Hepatocyte (in vitro differentiated cells): ENCODE data around the gene HOXC11. TPM values are rescaled to one million over a fixed set of nuclear protein-coding genes. Genes with fewer than 3 reads are reported as not detected.

ENCODE experiments used
- DNase-seq: peaks from one replicate; pipeline ENCODE4 v3.0.0-alpha.2; 2016; ENCODE audit warnings: low spot score
- H2AFZ ChIP-seq: fragments of 200-600 bp; sonication (generic); 2 replicates; pipeline ENCODE4 v1.6.0; 2016; ENCODE audit warnings: antibody characterized with exemption, mild to moderate bottlenecking
- H3K27ac ChIP-seq: fragments of 200-600 bp; sonication (generic); 2 replicates; pipeline ENCODE4 v1.5.1; 2016; ENCODE audit warnings: mild to moderate bottlenecking
- H3K27me3 ChIP-seq: fragments of 200-600 bp; sonication (generic); 2 replicates; pipeline ENCODE4 v1.6.1; 2016
- H3K36me3 ChIP-seq: fragments of 200-600 bp; sonication (generic); replicated peaks from 2 replicates; pipeline ENCODE4 v1.5.1; 2016; ENCODE audit warnings: low read depth; ENCODE audit not compliant: insufficient read depth
- H3K4me1 ChIP-seq: fragments of 200-600 bp; sonication (generic); 2 replicates; pipeline ENCODE4 v1.5.1; 2016; ENCODE audit warnings: mild to moderate bottlenecking, moderate library complexity; ENCODE audit not compliant: insufficient read depth
- H3K4me2 ChIP-seq: fragments of 200-600 bp; sonication (generic); 2 replicates; pipeline ENCODE4 v1.6.0; 2016
- H3K4me3 ChIP-seq: fragments of 200-600 bp; sonication (generic); 2 replicates; pipeline ENCODE4 v1.5.1; 2016; ENCODE audit warnings: mild to moderate bottlenecking
- H3K79me2 ChIP-seq: fragments of 200-600 bp; sonication (generic); 2 replicates; pipeline ENCODE4 v1.6.0; 2017; ENCODE audit warnings: mild to moderate bottlenecking
- H3K9me2 ChIP-seq: fragments of 200-600 bp; sonication (generic); replicated peaks from 2 replicates; pipeline ENCODE4 v1.6.0; 2017; ENCODE audit warnings: mild to moderate bottlenecking; ENCODE audit not compliant: insufficient read depth
- H3K9me3 ChIP-seq: fragments of 200-600 bp; sonication (generic); 2 replicates; pipeline ENCODE4 v1.5.1; 2016; ENCODE audit warnings: low read depth, mild to moderate bottlenecking
- H4K20me1 ChIP-seq: fragments of 200-600 bp; sonication (generic); 2 replicates; pipeline ENCODE4 v1.6.0; 2016; ENCODE audit warnings: mild to moderate bottlenecking; ENCODE audit not compliant: insufficient read depth, poor library complexity, severe bottlenecking
- EZH2 ChIP-seq: fragments of 200-600 bp; sonication (generic); IDR thresholded peaks from 2 replicates; pipeline ENCODE4 v1.6.1; 2016; ENCODE audit warnings: antibody characterized with exemption, mild to moderate bottlenecking, borderline replicate concordance
- EZH2phosphoT487 ChIP-seq: fragments of 200-600 bp; sonication (generic); IDR thresholded peaks from one replicate; pipeline ENCODE4 v1.6.1; 2018; ENCODE audit warnings: antibody characterized with exemption, mild to moderate bottlenecking, low read depth, moderate library complexity; ENCODE audit not compliant: unreplicated experiment, severe bottlenecking
- WGBS: methylation state at CpG from one replicate; pipeline ENCODE4 v1.1.6; 2016; ENCODE audit warnings: low lambda C conversion rate; ENCODE audit errors: missing lambda C conversion rate; 5-methylcytosine and 5-hydroxymethylcytosine counted together
- polyA plus RNA-seq: library from polyadenylated mRNA; unstranded; fragments of >200 nt; fragmentation: Nextera tagmentation; extraction: Ambion mirVana; gene quantifications from 2 replicates; pipeline ENCODE4 v1.2.1, GENCODE V29; 2016
- total RNA-seq: library from RNA; depleted of rRNA; stranded (reverse); fragments of >200 nt; gene quantifications from 2 replicates; pipeline ENCODE4 v1.2.3, GENCODE V29; 2014
- TF ChIP-seq, protein P1 (sequence below): fragments of 200-600 bp; sonication (generic); IDR thresholded peaks from 2 replicates; pipeline ENCODE4 v1.5.1; 2016; ENCODE audit warnings: antibody characterized with exemption, mild to moderate bottlenecking; ENCODE audit not compliant: poor library complexity

HOXC11 gene
- total and polyA plus RNA-seq, 2 experiments from 2014 or later, result 0.63 to 1.3 TPM

- Histone ChIP-seq H3K27ac (peak overlapping the region; percentile 97), H3K9me2 (no peaks in the 10 kb centered on the region), H3K27me3 (peaks cover 82% of the 10 kb centered on the region), H3K9me3 (no peaks in the 10 kb centered on the region), H4K20me1 (no peaks in the 10 kb centered on the region), H3K4me1 (peaks cover 13% of the 10 kb centered on the region), H3K4me3 (no peak overlapping the region), H3K36me3 (no peaks in the 10 kb centered on the region), H3K79me2 (peaks cover 55% of the 10 kb centered on the region), H2AFZ (no peak overlapping the region), H3K4me2 (peak overlapping the region; percentile 90)
- TF ChIP-seq EZH2, result peak; percentile 7
- TF ChIP-seq, protein P1, sequence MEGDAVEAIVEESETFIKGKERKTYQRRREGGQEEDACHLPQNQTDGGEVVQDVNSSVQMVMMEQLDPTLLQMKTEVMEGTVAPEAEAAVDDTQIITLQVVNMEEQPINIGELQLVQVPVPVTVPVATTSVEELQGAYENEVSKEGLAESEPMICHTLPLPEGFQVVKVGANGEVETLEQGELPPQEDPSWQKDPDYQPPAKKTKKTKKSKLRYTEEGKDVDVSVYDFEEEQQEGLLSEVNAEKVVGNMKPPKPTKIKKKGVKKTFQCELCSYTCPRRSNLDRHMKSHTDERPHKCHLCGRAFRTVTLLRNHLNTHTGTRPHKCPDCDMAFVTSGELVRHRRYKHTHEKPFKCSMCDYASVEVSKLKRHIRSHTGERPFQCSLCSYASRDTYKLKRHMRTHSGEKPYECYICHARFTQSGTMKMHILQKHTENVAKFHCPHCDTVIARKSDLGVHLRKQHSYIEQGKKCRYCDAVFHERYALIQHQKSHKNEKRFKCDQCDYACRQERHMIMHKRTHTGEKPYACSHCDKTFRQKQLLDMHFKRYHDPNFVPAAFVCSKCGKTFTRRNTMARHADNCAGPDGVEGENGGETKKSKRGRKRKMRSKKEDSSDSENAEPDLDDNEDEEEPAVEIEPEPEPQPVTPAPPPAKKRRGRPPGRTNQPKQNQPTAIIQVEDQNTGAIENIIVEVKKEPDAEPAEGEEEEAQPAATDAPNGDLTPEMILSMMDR, result no peak
- WGBS, result 33% methylated on average over 10 of the region's 10 CpGs
- DNase-seq, result no peak
These were observed 47.1 kb downstream of the HOXC11 start for GRCh38 chr12:54019924-54020590.

DNA sequence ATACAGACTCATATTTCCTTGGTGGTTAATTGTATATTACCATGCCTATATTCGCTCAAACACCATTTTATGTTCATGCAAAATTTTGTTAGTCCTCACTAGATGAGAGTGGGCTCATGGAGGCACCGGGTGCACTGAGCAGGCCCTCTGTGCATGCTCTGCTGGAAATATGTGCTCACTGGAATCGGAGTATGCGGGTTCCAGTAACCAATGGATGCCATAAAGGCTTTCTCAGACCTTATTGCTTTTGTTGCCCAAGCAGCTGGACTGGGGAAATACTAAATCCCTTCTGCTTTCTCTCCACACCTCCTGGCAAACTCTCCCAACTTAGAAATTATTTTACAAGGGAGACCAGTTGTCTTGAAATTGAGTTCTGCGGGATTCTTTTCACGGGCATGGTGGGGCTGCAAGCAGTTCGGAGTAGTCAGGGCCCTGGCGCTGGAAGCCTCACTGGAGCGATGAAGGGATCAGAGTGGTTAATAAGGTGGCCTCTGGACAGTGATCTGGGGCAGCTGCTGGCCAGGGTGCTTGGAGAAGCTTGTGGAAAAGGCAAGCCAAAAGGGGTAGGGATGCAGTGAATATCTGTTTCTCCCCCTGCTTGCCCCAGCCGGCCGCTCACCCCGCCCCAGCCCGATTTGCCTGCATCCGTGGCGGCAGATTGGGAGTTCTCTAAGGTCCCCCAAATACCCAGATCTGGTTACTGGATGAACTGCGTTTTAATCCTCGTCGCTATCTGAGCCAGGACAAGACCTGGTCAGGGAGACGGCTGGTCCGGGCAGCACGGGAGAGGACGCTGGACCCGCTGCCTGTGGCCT lies 47.9 kb downstream of the HOXC11 start:
- Histone ChIP-seq H3K27ac (peak overlapping the region; percentile 97), H3K36me3 (no peaks in the 10 kb centered on the region), H3K4me3 (no peak overlapping the region), H4K20me1 (no peaks in the 10 kb centered on the region), H3K9me3 (no peaks in the 10 kb centered on the region), H3K4me1 (peaks cover 16% of the 10 kb centered on the region), H2AFZ (no peak overlapping the region), H3K4me2 (peak overlapping the region; percentile 90), H3K9me2 (no peaks in the 10 kb centered on the region), H3K27me3 (peaks cover 82% of the 10 kb centered on the region), H3K79me2 (peaks cover 59% of the 10 kb centered on the region)
- 35% methylated on average over 23 of the region's 23 CpGs for whole genome bisulfite sequencing
- no peak for DNase-seq
- TF ChIP-seq EZH2phosphoT487 (peak; percentile 18), EZH2 (no peak)

DNA sequence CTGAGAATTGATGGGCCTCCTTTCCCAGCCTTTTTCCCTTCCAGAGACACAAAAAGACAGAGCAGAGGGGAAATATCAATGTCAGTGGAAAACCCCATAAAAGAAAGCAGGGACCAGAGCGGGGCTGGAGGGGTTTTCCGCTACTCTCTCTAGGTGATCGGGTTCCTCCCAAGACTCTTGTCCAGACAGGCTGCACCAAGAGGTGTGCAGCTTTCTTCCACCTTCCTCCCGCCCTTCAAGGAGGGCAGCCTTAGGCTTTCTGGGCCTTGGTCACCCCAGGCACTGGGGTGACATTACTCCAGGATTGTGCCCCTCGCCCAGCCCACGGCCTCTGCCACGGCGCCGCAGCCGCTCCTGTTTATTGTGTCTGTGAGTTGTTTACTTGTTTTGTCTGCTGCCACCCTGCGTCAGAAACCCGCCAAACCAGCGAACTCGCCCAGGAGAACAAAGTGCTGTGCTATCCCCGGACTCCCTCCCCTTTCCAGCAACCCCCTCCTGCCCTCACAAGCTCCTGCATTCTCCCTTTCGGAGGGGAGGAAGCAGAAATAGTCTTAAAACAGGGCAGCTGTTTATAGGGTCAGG lies 48.6 kb downstream of the HOXC11 start:
- Histone ChIP-seq H3K9me3 (no peaks in the 10 kb centered on the region), H4K20me1 (no peaks in the 10 kb centered on the region), H3K4me2 (peak overlapping the region; percentile 90), H3K27ac (peak overlapping the region; percentile 34), H3K4me1 (peaks cover 23% of the 10 kb centered on the region), H3K27me3 (peaks cover 86% of the 10 kb centered on the region), H2AFZ (no peak overlapping the region), H3K4me3 (no peak overlapping the region), H3K9me2 (no peaks in the 10 kb centered on the region), H3K79me2 (peaks cover 63% of the 10 kb centered on the region), H3K36me3 (no peaks in the 10 kb centered on the region)
- TF ChIP-seq, protein P1, result peak; percentile 21
- TF ChIP-seq EZH2phosphoT487 (no peak), EZH2 (no peak)
- 13% methylated on average over 16 of the region's 16 CpGs for WGBS
- DNase-seq, result no peak
